Stimulated activated naive CD4-positive, alpha-beta T cell (primary cell): ENCODE results near the gene KPNA3.
"Not testable (repeated sequence)": the region's sequence is repeated elsewhere in the genome, so short reads cannot be mapped to it uniquely, and the experiment has no call there.

ENCODE experiments used
- DNase-seq, 6 experiments: peaks; one replicate each; lab custom pipeline; 2025; lab: John Stamatoyannopoulos, UW

Gene KPNA3

GRCh38 chr13:49806126-49806536 is 13.6 kb upstream of the KPNA3 start:
- no peak for DNase-seq

- DNase-seq = not testable (repeated sequence)
Measured at GRCh38 chr13:49803047-49803446, 10.6 kb upstream of the KPNA3 start.

GRCh38 chr13:49802426-49802825 is 9.9 kb upstream of the KPNA3 start:
- no peak for DNase-seq

GRCh38 chr13:49791711-49792549 is 552 bp downstream of the KPNA3 start:
- DNase-seq = peak; percentile 19 to 67 (median 57)

- peak in 1 of 6 experiments; percentile 36 for DNase-seq
Measured at GRCh38 chr13:49791315-49791710, 1.2 kb downstream of the KPNA3 start.

GRCh38 chr13:49789968-49790367 is 2.5 kb downstream of the KPNA3 start:
- DNase-seq = no peak

GRCh38 chr13:49786401-49787008 is 6.0 kb downstream of the KPNA3 start:
- DNase-seq = no peak

- DNase-seq = no peak
Measured at GRCh38 chr13:49784886-49785570, 7.5 kb downstream of the KPNA3 start.

- DNase-seq = no peak
Measured at GRCh38 chr13:49783865-49784264, 8.6 kb downstream of the KPNA3 start.

- DNase-seq = no peak
Measured at GRCh38 chr13:49782784-49783183, 9.7 kb downstream of the KPNA3 start.

GRCh38 chr13:49781806-49782205 is 10.7 kb downstream of the KPNA3 start:
- no peak for DNase-seq

- DNase-seq = no peak
Measured at GRCh38 chr13:49779721-49780120, 12.8 kb downstream of the KPNA3 start.

GRCh38 chr13:49777746-49778614 is 14.5 kb downstream of the KPNA3 start:
- DNase-seq = peak in 1 of 6 experiments; percentile 3

GRCh38 chr13:49776871-49777270 is 15.6 kb downstream of the KPNA3 start:
- no peak for DNase-seq

- DNase-seq = no peak
Measured at GRCh38 chr13:49774376-49775005, 18.0 kb downstream of the KPNA3 start.

GRCh38 chr13:49772828-49773227 is 19.7 kb downstream of the KPNA3 start:
- no peak for DNase-seq

- not testable (repeated sequence) for DNase-seq
Measured at GRCh38 chr13:49761811-49762210, 30.7 kb downstream of the KPNA3 start.

GRCh38 chr13:49760558-49760957 is 31.9 kb downstream of the KPNA3 start:
- DNase-seq = no peak

- DNase-seq = no peak
Measured at GRCh38 chr13:49759503-49759902, 33.0 kb downstream of the KPNA3 start.

GRCh38 chr13:49756263-49756662 is 36.2 kb downstream of the KPNA3 start:
- DNase-seq = no peak

GRCh38 chr13:49754146-49754545 is 38.3 kb downstream of the KPNA3 start:
- DNase-seq = no peak
